ENCODE results near the gene ZNF341. TPM values are rescaled to one million over a fixed set of nuclear protein-coding genes. Genes with fewer than 3 reads are reported as not detected.

The ZNF341 gene
- total and polyA plus RNA-seq, 8 donors: 3.4 to 5.2 (median 4.2) TPM

GRCh38 chr20:33719989-33720709 is 11.6 kb upstream of the ZNF341 start, which contains the start of gene PXMP4:
TSS of gene PXMP4 (minus strand) at chr20:33720310. CDS start at chr20:33720207, 103 bp downstream.
- H3K27ac ChIP-seq: peak within 1 kb of the TSS; percentile 69 to 86
- TF ChIP-seq CTCF (IDR thresholded peaks at IDR 0.05): no peak
- H3K4me3 ChIP-seq: peak within 1 kb of the TSS; percentile 82 to 83
- ATAC-seq (peak; percentile 89), DNase-seq (peak; percentile 88 to 94 (median 92))
- peaks cover 0 to 38% of the 10 kb centered on the region in 2 donors for H3K4me1 ChIP-seq
- intact Hi-C loops (cut with DNase I): no loop called here
- no peaks in the 10 kb centered on the region for H3K36me3 ChIP-seq
- H3K9me3 ChIP-seq: no peaks in the 10 kb centered on the region
- no peaks in the 10 kb centered on the region for H3K27me3 ChIP-seq

DNA sequence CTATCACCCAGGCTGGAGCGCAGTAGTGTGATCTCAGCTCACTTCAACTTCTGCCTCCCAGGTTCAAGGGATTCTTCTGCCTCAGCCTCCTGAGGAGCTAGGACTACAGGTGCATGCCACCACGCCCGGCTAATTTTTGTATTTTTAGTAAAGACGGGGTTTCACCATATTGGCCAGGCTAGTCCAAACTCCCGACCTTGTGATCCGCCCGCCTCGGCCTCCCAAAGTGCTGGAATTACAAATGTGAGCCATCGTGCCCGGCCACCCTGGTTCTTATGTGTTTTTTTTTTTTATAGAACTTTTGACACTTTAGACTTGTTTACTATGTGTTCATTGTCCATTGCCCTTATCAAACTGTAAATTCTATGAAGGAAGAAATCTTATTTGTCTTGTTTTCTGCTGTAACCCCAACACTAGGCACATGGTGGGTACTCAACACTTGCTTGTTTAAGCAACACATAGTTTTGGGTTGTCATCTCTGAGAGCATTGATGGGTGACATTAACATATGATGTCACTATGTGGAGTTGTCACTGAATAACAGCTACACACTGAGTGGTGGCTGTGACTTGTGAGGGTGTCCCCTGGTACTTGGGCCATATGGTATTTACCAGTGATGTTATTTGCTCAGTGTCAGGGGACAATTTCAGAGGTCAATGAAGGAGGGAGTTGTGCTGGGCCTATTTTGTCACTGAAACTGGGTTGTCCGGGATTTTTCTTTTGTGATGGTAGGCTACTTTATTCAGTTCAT is 10.2 kb upstream of the ZNF341 start:
- Histone ChIP-seq H3K27me3 (no peaks in the 10 kb centered on the region), H3K4me3 (no peak overlapping the region), H3K9me3 (no peaks in the 10 kb centered on the region), H3K4me1 (peaks cover 0 to 38% of the 10 kb centered on the region in 2 donors), H3K27ac (no peak overlapping the region), H3K36me3 (no peaks in the 10 kb centered on the region)
- intact Hi-C loops (cut with DNase I): no loop called here
- DNase-seq (no peak), ATAC-seq (no peak)
- no peak for TF ChIP-seq CTCF (IDR thresholded peaks at IDR 0.05)

DNA sequence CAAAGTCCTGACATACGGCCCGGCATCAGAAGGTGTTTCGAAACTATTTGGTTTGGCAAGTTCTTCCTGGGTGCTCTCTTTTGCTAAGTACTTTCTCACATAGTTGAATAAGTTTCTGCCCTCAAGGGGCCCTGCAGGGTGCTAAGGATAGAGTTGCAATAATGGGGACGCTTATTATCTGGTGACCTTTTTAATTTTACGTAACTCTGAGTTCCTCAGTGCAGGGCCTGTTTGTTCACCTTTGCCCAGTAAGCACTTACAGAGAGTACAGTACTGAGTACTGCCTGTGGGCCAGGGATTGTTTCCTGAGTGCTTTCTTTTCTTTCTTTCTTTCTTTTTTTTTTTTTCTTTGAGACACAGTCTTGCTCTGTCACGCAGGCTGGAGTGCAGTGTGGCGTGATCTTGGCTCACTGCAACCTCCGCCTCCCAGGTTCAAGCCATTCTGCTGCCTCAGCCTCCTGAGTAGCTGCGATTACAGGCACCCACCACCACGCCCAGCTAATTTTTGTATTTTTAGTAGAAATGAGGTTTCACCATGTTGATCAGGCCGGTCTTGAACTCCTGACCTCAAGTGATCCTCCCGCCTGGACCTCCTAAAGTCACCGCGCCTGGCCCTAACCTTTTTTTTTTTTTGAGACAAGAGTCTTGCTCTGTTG is 7.2 kb upstream of the ZNF341 start:
- DNase-seq (peak in 1 of 4 donors; percentile 54), ATAC-seq (peak; percentile 67)
- Histone ChIP-seq H3K36me3 (no peaks in the 10 kb centered on the region), H3K27me3 (no peaks in the 10 kb centered on the region), H3K4me3 (no peak overlapping the region), H3K4me1 (peaks cover 0 to 29% of the 10 kb centered on the region in 2 donors), H3K9me3 (no peaks in the 10 kb centered on the region), H3K27ac (peak overlapping the region; percentile 69 to 74)
- intact Hi-C loops (cut with DNase I): no loop called here
- TF ChIP-seq CTCF (IDR thresholded peaks at IDR 0.05): no peak

GRCh38 chr20:33725607-33726264 is 6.1 kb upstream of the ZNF341 start:
- Histone ChIP-seq H3K4me1 (peaks cover 0 to 21% of the 10 kb centered on the region in 2 donors), H3K27ac (peak overlapping the region; percentile 69 to 74), H3K9me3 (no peaks in the 10 kb centered on the region), H3K27me3 (no peaks in the 10 kb centered on the region), H3K4me3 (no peak overlapping the region), H3K36me3 (no peaks in the 10 kb centered on the region)
- DNase-seq (peak in 1 of 4 donors; percentile 47), ATAC-seq (peak; percentile 47)
- no peak for TF ChIP-seq CTCF (IDR thresholded peaks at IDR 0.05)
- intact Hi-C loops (cut with DNase I): no loop called here

Data from left lung (tissue), 10 donors.